GM23338 (cell line): Measurements from ENCODE around the gene LHFPL4. TPM values are rescaled to one million over a fixed set of nuclear protein-coding genes. Genes with fewer than 3 reads are reported as not detected.

Experiments
- ATAC-seq: fragments of 200-7000 bp; cut with Tn5 transposase; 3 replicates; pipeline ENCODE4 v1.9.1; 2020
- DNase-seq: peaks from one replicate; pipeline ENCODE4 v3.0.0-alpha.2; 2015; ENCODE audit warnings: low spot score
- H2AFZ ChIP-seq: fragments of 200-600 bp; sonication (generic); 2 replicates; pipeline ENCODE4 v1.8.0; 2016; ENCODE audit warnings: antibody characterized with exemption, mild to moderate bottlenecking, moderate library complexity
- H3F3A ChIP-seq: fragments of 200-600 bp; sonication (generic); replicated peaks from 2 replicates; pipeline ENCODE4 v1.8.0; 2017; ENCODE audit warnings: antibody characterized with exemption, mixed run types, low read depth
- H3K27ac ChIP-seq: fragments of 200-600 bp; sonication (generic); 2 replicates; pipeline ENCODE4 v1.6.1; 2016; ENCODE audit warnings: low read depth
- H3K27me3 ChIP-seq: fragments of 200-600 bp; sonication (generic); 2 replicates; pipeline ENCODE4 v1.8.0; 2016; ENCODE audit warnings: mild to moderate bottlenecking, mixed run types, moderate library complexity; ENCODE audit not compliant: insufficient read depth
- H3K36me3 ChIP-seq: fragments of 200-600 bp; sonication (generic); 2 replicates; pipeline ENCODE4 v1.8.0; 2016; ENCODE audit warnings: mild to moderate bottlenecking; ENCODE audit not compliant: insufficient read depth
- H3K4me1 ChIP-seq: fragments of 200-600 bp; sonication (generic); 2 replicates; pipeline ENCODE4 v1.8.0; 2016; ENCODE audit warnings: mild to moderate bottlenecking, moderate library complexity; ENCODE audit not compliant: insufficient read depth
- H3K4me2 ChIP-seq: fragments of 200-600 bp; sonication (generic); 2 replicates; pipeline ENCODE4 v1.7.1; 2017; ENCODE audit warnings: mixed run types
- H3K4me3 ChIP-seq: fragments of 200-600 bp; sonication (generic); 2 replicates; pipeline ENCODE4 v1.6.1; 2016; ENCODE audit warnings: mixed run types
- H3K79me2 ChIP-seq: fragments of 200-600 bp; sonication (generic); replicated peaks from 2 replicates; pipeline ENCODE4 v1.8.0; 2017; ENCODE audit warnings: mild to moderate bottlenecking; ENCODE audit not compliant: insufficient read depth
- H3K9me2 ChIP-seq: fragments of 200-600 bp; sonication (generic); 2 replicates; pipeline ENCODE4 v1.8.0; 2017; ENCODE audit not compliant: insufficient read depth
- H4K20me1 ChIP-seq: fragments of 200-600 bp; sonication (generic); replicated peaks from 2 replicates; pipeline ENCODE4 v1.8.0; 2017; ENCODE audit warnings: mild to moderate bottlenecking; ENCODE audit not compliant: insufficient read depth
- H3K27ac Mint-ChIP-seq: 2 replicates; pipeline ENCODE4 v1.8.0; 2020; ENCODE audit warnings: inconsistent platforms, mild to moderate bottlenecking, moderate library complexity, mixed read lengths
- H3K27me3 Mint-ChIP-seq: 3 replicates; pipeline ENCODE4 v1.8.0; 2022; ENCODE audit warnings: low read depth, mild to moderate bottlenecking, moderate library complexity, mixed read lengths, inconsistent platforms; ENCODE audit not compliant: insufficient read depth, poor library complexity
- H3K36me3 Mint-ChIP-seq: 3 replicates; pipeline ENCODE4 v1.8.0; 2021; ENCODE audit warnings: low read depth, mild to moderate bottlenecking, inconsistent platforms, moderate library complexity, mixed read lengths
- H3K4me1 Mint-ChIP-seq: 3 replicates; pipeline ENCODE4 v1.8.0; 2020; ENCODE audit warnings: mild to moderate bottlenecking, inconsistent platforms, mixed read lengths
- H3K4me3 Mint-ChIP-seq: 3 replicates; pipeline ENCODE4 v1.8.0; 2021; ENCODE audit warnings: moderate library complexity, mild to moderate bottlenecking, inconsistent platforms, mixed read lengths
- H3K9me3 Mint-ChIP-seq: 3 replicates; pipeline ENCODE4 v1.8.0; 2020; ENCODE audit warnings: moderate library complexity, mild to moderate bottlenecking, inconsistent platforms, mixed read lengths
- CREB1 ChIP-seq: fragments of 250-450 bp; sonication (Bioruptor Pico); IDR thresholded peaks from 2 replicates; pipeline ENCODE4 v1.5.0; 2020; ENCODE audit warnings: low read depth, mild to moderate bottlenecking, moderate library complexity
- EZH2 ChIP-seq: fragments of 200-600 bp; sonication (generic); IDR thresholded peaks from one replicate; pipeline ENCODE4 v1.8.0; 2017; ENCODE audit warnings: antibody characterized with exemption, mild to moderate bottlenecking, low read depth; ENCODE audit not compliant: unreplicated experiment
- EZH2phosphoT487 ChIP-seq: fragments of 200-600 bp; sonication (generic); IDR thresholded peaks from one replicate; pipeline ENCODE4 v1.8.1; 2018; ENCODE audit warnings: antibody characterized with exemption; ENCODE audit not compliant: unreplicated experiment
- JUNB ChIP-seq: IDR thresholded peaks from one replicate; pipeline ENCODE4 v1.6.1; 2016; ENCODE audit warnings: antibody characterized with exemption; ENCODE audit not compliant: unreplicated experiment
- NANOG ChIP-seq: IDR thresholded peaks from 2 replicates; pipeline ENCODE4 v1.6.1; 2016; ENCODE audit warnings: antibody characterized with exemption, borderline replicate concordance
- POLR2AphosphoS5 ChIP-seq: IDR thresholded peaks from 2 replicates; pipeline ENCODE4 v1.6.1; 2016; ENCODE audit warnings: antibody characterized with exemption, low read depth
- STAT1 ChIP-seq: IDR thresholded peaks from one replicate; pipeline ENCODE4 v1.6.1; 2016; ENCODE audit warnings: antibody characterized with exemption; ENCODE audit not compliant: unreplicated experiment
- ZNF114 ChIP-seq: fragments of 250-450 bp; sonication (Bioruptor Pico); IDR thresholded peaks from 2 replicates; pipeline ENCODE4 v1.5.0; 2020; ENCODE audit warnings: mild to moderate bottlenecking, moderate library complexity
- ZNF331 ChIP-seq: fragments of 250-450 bp; sonication (Bioruptor Pico); IDR thresholded peaks from 2 replicates; pipeline ENCODE4 v1.5.0; 2020; ENCODE audit warnings: low read depth, mild to moderate bottlenecking, moderate library complexity
- polyA plus RNA-seq: library from polyadenylated mRNA; unstranded; fragments of >200 nt; fragmentation: Nextera tagmentation; extraction: Ambion mirVana; gene quantifications from 2 replicates; pipeline ENCODE4 v1.2.1, GENCODE V29; 2016
- total RNA-seq: library from RNA; depleted of rRNA; stranded (reverse); fragments of >200 nt; shearing (Covaris generic); gene quantifications from 2 replicates; pipeline ENCODE4 v1.2.3, GENCODE V29; 2014
- TF ChIP-seq, protein P1 (sequence below): fragments of 250-450 bp; sonication (Bioruptor Pico); IDR thresholded peaks from 2 replicates; pipeline ENCODE4 v1.5.0; 2020; ENCODE audit warnings: mild to moderate bottlenecking, moderate library complexity
- TF ChIP-seq, protein P2 (sequence below): IDR thresholded peaks from 2 replicates; pipeline ENCODE4 v1.6.1; 2016; ENCODE audit warnings: antibody characterized with exemption
- TF ChIP-seq, protein P3 (sequence below), 2 experiments: fragments of 200-600 bp in 1 of 2; sonication (generic) in 1 of 2; conservative IDR thresholded peaks; 2 replicates each; pipeline versions ENCODE4 v1.5.1 to v1.6.1; 2016 to 2017; ENCODE audit warnings: antibody characterized with exemption in 2 of 2, low read depth in 2 of 2, mild to moderate bottlenecking in 2 of 2, moderate library complexity in 1 of 2
- TF ChIP-seq, protein P4 (sequence below): IDR thresholded peaks from one replicate; pipeline ENCODE4 v1.6.1; 2018; ENCODE audit warnings: antibody characterized with exemption; ENCODE audit not compliant: unreplicated experiment

Gene LHFPL4
- total and polyA plus RNA-seq, 2 experiments from 2014 or later = 2.3 to 11.5 TPM

DNA sequence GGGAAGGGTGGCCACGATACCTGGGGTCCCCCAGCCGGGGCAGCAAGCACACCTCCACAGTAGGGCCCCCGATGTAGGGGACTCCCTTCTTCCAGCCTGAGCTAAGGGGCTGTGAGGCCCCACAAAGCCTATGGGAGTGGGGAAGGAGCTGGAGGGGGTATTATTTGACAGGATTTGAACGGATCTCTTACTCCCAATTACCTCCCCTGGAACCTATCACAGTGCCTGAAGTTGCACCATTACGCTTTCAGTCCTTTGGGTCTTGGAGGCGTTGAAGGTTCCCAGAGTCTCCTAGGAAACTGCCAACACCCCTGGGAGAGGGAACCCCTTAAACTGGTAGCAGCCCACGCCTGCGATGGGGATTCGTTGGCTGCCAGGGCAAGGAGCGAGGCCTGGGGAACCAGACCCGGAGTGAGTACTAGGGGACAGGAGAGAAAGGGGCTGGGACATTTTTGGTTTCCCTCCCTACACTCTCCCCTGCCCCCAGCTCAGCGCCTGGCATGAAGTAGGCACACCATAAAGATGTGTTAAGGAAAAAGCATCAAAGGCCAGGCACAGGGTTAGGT is 409 bp upstream of the LHFPL4 start:
- H3K9me2 ChIP-seq = no peaks in the 10 kb centered on the region
- peaks cover 31% of the 10 kb centered on the region for H3K4me1 Mint-ChIP-seq
- peak overlapping the region; percentile 73 for H3K4me3 Mint-ChIP-seq
- TF ChIP-seq, protein P1, sequence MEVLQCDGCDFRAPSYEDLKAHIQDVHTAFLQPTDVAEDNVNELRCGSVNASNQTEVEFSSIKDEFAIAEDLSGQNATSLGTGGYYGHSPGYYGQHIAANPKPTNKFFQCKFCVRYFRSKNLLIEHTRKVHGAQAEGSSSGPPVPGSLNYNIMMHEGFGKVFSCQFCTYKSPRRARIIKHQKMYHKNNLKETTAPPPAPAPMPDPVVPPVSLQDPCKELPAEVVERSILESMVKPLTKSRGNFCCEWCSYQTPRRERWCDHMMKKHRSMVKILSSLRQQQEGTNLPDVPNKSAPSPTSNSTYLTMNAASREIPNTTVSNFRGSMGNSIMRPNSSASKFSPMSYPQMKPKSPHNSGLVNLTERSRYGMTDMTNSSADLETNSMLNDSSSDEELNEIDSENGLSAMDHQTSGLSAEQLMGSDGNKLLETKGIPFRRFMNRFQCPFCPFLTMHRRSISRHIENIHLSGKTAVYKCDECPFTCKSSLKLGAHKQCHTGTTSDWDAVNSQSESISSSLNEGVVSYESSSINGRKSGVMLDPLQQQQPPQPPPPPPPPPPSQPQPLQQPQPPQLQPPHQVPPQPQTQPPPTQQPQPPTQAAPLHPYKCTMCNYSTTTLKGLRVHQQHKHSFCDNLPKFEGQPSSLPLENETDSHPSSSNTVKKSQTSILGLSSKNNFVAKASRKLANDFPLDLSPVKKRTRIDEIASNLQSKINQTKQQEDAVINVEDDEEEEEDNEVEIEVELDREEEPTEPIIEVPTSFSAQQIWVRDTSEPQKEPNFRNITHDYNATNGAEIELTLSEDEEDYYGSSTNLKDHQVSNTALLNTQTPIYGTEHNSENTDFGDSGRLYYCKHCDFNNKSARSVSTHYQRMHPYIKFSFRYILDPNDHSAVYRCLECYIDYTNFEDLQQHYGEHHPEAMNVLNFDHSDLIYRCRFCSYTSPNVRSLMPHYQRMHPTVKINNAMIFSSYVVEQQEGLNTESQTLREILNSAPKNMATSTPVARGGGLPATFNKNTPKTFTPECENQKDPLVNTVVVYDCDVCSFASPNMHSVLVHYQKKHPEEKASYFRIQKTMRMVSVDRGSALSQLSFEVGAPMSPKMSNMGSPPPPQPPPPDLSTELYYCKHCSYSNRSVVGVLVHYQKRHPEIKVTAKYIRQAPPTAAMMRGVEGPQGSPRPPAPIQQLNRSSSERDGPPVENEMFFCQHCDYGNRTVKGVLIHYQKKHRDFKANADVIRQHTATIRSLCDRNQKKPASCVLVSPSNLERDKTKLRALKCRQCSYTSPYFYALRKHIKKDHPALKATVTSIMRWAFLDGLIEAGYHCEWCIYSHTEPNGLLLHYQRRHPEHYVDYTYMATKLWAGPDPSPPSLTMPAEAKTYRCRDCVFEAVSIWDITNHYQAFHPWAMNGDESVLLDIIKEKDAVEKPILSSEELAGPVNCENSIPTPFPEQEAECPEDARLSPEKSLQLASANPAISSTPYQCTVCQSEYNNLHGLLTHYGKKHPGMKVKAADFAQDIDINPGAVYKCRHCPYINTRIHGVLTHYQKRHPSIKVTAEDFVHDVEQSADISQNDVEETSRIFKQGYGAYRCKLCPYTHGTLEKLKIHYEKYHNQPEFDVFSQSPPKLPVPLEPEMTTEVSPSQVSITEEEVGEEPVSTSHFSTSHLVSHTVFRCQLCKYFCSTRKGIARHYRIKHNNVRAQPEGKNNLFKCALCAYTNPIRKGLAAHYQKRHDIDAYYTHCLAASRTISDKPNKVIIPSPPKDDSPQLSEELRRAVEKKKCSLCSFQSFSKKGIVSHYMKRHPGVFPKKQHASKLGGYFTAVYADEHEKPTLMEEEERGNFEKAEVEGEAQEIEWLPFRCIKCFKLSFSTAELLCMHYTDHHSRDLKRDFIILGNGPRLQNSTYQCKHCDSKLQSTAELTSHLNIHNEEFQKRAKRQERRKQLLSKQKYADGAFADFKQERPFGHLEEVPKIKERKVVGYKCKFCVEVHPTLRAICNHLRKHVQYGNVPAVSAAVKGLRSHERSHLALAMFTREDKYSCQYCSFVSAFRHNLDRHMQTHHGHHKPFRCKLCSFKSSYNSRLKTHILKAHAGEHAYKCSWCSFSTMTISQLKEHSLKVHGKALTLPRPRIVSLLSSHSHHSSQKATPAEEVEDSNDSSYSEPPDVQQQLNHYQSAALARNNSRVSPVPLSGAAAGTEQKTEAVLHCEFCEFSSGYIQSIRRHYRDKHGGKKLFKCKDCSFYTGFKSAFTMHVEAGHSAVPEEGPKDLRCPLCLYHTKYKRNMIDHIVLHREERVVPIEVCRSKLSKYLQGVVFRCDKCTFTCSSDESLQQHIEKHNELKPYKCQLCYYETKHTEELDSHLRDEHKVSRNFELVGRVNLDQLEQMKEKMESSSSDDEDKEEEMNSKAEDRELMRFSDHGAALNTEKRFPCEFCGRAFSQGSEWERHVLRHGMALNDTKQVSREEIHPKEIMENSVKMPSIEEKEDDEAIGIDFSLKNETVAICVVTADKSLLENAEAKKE = no peak
- TF ChIP-seq, protein P2, sequence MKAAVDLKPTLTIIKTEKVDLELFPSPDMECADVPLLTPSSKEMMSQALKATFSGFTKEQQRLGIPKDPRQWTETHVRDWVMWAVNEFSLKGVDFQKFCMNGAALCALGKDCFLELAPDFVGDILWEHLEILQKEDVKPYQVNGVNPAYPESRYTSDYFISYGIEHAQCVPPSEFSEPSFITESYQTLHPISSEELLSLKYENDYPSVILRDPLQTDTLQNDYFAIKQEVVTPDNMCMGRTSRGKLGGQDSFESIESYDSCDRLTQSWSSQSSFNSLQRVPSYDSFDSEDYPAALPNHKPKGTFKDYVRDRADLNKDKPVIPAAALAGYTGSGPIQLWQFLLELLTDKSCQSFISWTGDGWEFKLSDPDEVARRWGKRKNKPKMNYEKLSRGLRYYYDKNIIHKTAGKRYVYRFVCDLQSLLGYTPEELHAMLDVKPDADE = no peak
- TF ChIP-seq, protein P3, sequence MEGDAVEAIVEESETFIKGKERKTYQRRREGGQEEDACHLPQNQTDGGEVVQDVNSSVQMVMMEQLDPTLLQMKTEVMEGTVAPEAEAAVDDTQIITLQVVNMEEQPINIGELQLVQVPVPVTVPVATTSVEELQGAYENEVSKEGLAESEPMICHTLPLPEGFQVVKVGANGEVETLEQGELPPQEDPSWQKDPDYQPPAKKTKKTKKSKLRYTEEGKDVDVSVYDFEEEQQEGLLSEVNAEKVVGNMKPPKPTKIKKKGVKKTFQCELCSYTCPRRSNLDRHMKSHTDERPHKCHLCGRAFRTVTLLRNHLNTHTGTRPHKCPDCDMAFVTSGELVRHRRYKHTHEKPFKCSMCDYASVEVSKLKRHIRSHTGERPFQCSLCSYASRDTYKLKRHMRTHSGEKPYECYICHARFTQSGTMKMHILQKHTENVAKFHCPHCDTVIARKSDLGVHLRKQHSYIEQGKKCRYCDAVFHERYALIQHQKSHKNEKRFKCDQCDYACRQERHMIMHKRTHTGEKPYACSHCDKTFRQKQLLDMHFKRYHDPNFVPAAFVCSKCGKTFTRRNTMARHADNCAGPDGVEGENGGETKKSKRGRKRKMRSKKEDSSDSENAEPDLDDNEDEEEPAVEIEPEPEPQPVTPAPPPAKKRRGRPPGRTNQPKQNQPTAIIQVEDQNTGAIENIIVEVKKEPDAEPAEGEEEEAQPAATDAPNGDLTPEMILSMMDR (conservative IDR thresholded peaks at IDR 0.05; ENCODE audit: low read depth in 2 of 2) = no peak
- TF ChIP-seq POLR2AphosphoS5 (no peak), CREB1 (no peak), EZH2phosphoT487 (no peak), JUNB (no peak), ZNF331 (CRISPR knock-in tag) (no peak), NANOG (no peak), STAT1 (no peak), ZNF114 (CRISPR knock-in tag) (no peak), EZH2 (no peak)
- TF ChIP-seq, protein P4, sequence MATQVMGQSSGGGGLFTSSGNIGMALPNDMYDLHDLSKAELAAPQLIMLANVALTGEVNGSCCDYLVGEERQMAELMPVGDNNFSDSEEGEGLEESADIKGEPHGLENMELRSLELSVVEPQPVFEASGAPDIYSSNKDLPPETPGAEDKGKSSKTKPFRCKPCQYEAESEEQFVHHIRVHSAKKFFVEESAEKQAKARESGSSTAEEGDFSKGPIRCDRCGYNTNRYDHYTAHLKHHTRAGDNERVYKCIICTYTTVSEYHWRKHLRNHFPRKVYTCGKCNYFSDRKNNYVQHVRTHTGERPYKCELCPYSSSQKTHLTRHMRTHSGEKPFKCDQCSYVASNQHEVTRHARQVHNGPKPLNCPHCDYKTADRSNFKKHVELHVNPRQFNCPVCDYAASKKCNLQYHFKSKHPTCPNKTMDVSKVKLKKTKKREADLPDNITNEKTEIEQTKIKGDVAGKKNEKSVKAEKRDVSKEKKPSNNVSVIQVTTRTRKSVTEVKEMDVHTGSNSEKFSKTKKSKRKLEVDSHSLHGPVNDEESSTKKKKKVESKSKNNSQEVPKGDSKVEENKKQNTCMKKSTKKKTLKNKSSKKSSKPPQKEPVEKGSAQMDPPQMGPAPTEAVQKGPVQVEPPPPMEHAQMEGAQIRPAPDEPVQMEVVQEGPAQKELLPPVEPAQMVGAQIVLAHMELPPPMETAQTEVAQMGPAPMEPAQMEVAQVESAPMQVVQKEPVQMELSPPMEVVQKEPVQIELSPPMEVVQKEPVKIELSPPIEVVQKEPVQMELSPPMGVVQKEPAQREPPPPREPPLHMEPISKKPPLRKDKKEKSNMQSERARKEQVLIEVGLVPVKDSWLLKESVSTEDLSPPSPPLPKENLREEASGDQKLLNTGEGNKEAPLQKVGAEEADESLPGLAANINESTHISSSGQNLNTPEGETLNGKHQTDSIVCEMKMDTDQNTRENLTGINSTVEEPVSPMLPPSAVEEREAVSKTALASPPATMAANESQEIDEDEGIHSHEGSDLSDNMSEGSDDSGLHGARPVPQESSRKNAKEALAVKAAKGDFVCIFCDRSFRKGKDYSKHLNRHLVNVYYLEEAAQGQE = no peak
- peaks cover 9% of the 10 kb centered on the region for H3K9me3 Mint-ChIP-seq
- H3F3A ChIP-seq = 0 out of 2 replicates have a peak, but pooled peaks cover 4% of the 10 kb centered on the region
- H4K20me1 ChIP-seq = peaks cover 6% of the 10 kb centered on the region
- 0 out of 2 replicates have a peak, but pooled peaks cover 10% of the 10 kb centered on the region for H3K79me2 ChIP-seq
- H3K27ac ChIP-seq = no peak overlapping the region
- peaks cover 29% of the 10 kb centered on the region for H3K4me1 ChIP-seq
- peak; percentile 27 for DNase-seq
- H3K36me3 Mint-ChIP-seq = peaks cover 2% of the 10 kb centered on the region; the same call in 2 of the 3 replicates
- peaks cover 10% of the 10 kb centered on the region; the same call in 1 of the 2 replicates for H3K27me3 ChIP-seq
- H3K27ac Mint-ChIP-seq = no peak overlapping the region
- ATAC-seq = peak; percentile 16; the same call in 2 of the 3 replicates
- H3K36me3 ChIP-seq = no peaks in the 10 kb centered on the region
- H3K27me3 Mint-ChIP-seq = peaks cover 9% of the 10 kb centered on the region
- H3K4me2 ChIP-seq = peak overlapping the region; percentile 93
- H2AFZ ChIP-seq = peak overlapping the region; percentile 98
- H3K4me3 ChIP-seq = peak overlapping the region; percentile 76
